Bronchial epithelial cell (primary cell): ENCODE results near the gene KLHDC7B. TPM values are rescaled to one million over a fixed set of nuclear protein-coding genes. Genes with fewer than 3 reads are reported as not detected.

Source experiments
- DNase-seq: peaks from one replicate; pipeline ENCODE4 v3.0.0-alpha.2; 2010; ENCODE audit warnings: low read depth
- FAIRE-seq: peaks from 2 replicates; lab custom pipeline; 2011; peaks lifted over from hg19 to GRCh38; lab: Jason Lieb, UNC
- H3K27me3 ChIP-seq: 2 replicates; pipeline ENCODE4 v1.5.1; 2011; ENCODE audit warnings: low read length; ENCODE audit not compliant: control insufficient read depth, insufficient read depth
- H3K36me3 ChIP-seq: 2 replicates; pipeline ENCODE4 v1.5.1; 2011; ENCODE audit warnings: low read length; ENCODE audit not compliant: control insufficient read depth, insufficient read depth
- H3K4me3 ChIP-seq: 2 replicates; pipeline ENCODE4 v1.5.1; 2011; ENCODE audit warnings: mild to moderate bottlenecking, low read depth, low read length, control low read depth
- total RNA-seq: library from RNA; depleted of rRNA; stranded (reverse); fragments of >200 nt; gene quantifications from 2 replicates; pipeline ENCODE4 v1.2.1, GENCODE V29; 2014
- TF ChIP-seq, protein P1 (sequence below): IDR thresholded peaks from 2 replicates; pipeline ENCODE4 v1.5.1; 2011; ENCODE audit warnings: mild to moderate bottlenecking, moderate library complexity, low read length, control low read depth, inconsistent platforms; ENCODE audit not compliant: insufficient read depth, severe bottlenecking

KLHDC7B gene
- total RNA-seq, 1 donor from 2014 or later = 0.26 TPM

- H3K36me3 ChIP-seq = peaks cover 15% of the 10 kb centered on the region
- FAIRE-seq (no peak), DNase-seq (peak; percentile 28)
- H3K4me3 ChIP-seq = peak overlapping the region; percentile 97
- no peaks in the 10 kb centered on the region for H3K27me3 ChIP-seq
- TF ChIP-seq, protein P1, sequence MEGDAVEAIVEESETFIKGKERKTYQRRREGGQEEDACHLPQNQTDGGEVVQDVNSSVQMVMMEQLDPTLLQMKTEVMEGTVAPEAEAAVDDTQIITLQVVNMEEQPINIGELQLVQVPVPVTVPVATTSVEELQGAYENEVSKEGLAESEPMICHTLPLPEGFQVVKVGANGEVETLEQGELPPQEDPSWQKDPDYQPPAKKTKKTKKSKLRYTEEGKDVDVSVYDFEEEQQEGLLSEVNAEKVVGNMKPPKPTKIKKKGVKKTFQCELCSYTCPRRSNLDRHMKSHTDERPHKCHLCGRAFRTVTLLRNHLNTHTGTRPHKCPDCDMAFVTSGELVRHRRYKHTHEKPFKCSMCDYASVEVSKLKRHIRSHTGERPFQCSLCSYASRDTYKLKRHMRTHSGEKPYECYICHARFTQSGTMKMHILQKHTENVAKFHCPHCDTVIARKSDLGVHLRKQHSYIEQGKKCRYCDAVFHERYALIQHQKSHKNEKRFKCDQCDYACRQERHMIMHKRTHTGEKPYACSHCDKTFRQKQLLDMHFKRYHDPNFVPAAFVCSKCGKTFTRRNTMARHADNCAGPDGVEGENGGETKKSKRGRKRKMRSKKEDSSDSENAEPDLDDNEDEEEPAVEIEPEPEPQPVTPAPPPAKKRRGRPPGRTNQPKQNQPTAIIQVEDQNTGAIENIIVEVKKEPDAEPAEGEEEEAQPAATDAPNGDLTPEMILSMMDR = no peak
These were observed 38.9 kb upstream of the KLHDC7B start for GRCh38 chr22:50506611-50507420.

DNA sequence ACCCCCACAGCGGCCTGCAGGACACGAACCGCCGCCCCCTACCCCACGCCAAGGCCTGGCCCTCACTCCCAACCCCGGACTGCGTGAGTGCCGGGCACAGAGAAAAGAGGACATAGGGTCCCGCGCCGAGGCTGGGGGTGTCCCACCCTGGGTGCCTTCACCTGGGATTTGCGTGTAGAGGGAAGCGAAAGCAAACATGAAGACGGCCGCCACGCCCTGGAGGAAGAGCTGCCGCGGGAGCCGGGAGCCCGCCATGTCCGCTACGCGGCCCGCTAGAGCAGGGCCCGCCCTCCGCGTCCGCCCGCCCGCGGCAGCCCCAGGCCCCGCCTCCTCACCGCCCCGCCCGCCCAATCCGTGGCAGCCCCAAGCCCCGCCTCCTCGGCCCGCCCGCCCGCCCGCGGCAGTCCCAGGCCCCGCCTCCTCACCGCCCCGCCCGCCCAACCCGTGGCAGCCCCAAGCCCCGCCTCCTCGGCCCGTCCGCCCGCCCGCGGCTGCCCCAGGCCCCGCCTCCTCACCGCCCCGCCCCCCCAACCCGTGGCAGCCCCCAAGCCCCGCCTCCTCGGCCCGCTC, 38.2 kb upstream of the KLHDC7B start, which contains the start of gene LMF2:
TSS of gene LMF2 (minus strand) at position 282 of the 570 bp plus-strand sequence. CDS start at position 255, 27 bp downstream.
- peak; percentile 42 for DNase-seq
- TF ChIP-seq, protein P1 = no peak

DNA sequence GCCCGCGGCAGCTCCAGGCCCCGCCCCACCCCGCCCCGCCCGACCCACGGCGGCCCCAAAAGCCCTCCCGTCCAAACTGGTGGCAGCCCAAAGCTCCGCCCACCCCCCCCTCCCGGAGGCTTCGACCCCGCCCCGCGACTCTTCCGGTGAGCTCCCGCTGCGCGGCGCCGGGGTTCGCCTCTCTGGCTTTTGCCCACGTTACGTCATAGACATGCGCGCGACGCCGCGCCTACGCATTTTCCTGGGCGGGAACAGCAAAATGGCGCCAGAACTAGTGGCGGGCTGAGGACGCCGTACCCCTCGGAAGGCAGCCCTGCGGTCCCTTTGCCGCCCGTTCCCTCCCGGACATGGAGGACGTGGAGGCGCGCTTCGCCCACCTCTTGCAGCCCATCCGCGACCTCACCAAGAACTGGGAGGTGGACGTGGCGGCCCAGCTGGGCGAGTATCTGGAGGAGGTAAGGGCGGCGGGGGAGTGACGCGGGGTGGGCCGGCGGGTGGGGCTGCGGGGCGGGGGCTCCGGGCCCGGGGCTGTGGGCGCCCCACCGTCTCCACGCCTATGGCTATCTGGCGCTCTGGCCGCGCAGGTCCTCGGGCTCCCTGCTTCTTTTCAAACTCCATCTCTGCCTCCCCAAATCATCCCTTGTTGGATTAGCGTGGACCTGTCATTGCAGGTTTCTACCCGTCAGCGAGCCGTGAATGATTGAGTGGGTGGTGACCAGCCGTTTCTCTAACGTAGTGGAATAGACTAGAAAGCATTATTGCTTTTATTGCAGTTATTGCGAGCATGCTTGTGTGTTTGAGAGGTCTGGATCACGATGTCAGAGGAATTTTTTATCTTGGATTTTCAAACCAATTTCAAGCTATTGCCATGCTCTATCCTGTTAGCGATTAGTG, 37.5 kb upstream of the KLHDC7B start, which contains the start of gene NCAPH2:
TSS of gene NCAPH2 (plus strand) at position 234 of the 894 bp plus-strand sequence. CDS start at position 348, 114 bp downstream.
- TF ChIP-seq, protein P1 = peak; percentile 15
- FAIRE-seq (no peak), DNase-seq (peak; percentile 86)
- Histone ChIP-seq H3K27me3 (no peaks in the 10 kb centered on the region), H3K4me3 (peak within 1 kb of the TSS; percentile 97), H3K36me3 (peaks cover 13% of the 10 kb centered on the region)

More for the DNA sequence above, 38.2 kb upstream of the KLHDC7B start, which contains the start of gene LMF2:
- peak within 1 kb of the TSS; percentile 97 for H3K4me3 ChIP-seq
- H3K36me3 ChIP-seq = peaks cover 15% of the 10 kb centered on the region
- H3K27me3 ChIP-seq = no peaks in the 10 kb centered on the region
- no peak for FAIRE-seq

- Histone ChIP-seq H3K4me3 (peak overlapping the region; percentile 89), H3K27me3 (no peaks in the 10 kb centered on the region), H3K36me3 (peaks cover 10% of the 10 kb centered on the region)
- TF ChIP-seq, protein P1 = no peak
- DNase-seq (no peak), FAIRE-seq (no peak)
These were observed 36.8 kb upstream of the KLHDC7B start for GRCh38 chr22:50508897-50509296.

GRCh38 chr22:50513175-50513574, 32.5 kb upstream of the KLHDC7B start:
- Histone ChIP-seq H3K4me3 (no peak overlapping the region), H3K27me3 (no peaks in the 10 kb centered on the region), H3K36me3 (peaks cover 10% of the 10 kb centered on the region)
- no peak for FAIRE-seq
- no peak for DNase-seq
- TF ChIP-seq, protein P1 = no peak
